Adipose tissue (tissue), 3 donors: ENCODE data around the gene GOLGA8O. TPM values are rescaled to one million over a fixed set of nuclear protein-coding genes. Genes with fewer than 3 reads are reported as not detected.

Source experiments
- polyA plus RNA-seq, 3 donors: library from polyadenylated mRNA; stranded (reverse); fragments of 200-250 nt; gene quantifications; one replicate each; pipeline ENCODE4 v1.2.3, GENCODE V29; 2013
- donor health status: healthy with polysubstance abuse.
- donor health status: Bipolar disorder and iron deficiency.
- donor health status: healthy.

Gene GOLGA8O
- polyA plus RNA-seq, 3 donors: 0.45 to 0.74 (median 0.51) TPM

Other genes starting within 250 kb of the GOLGA8O start
- gene GOLGA8K, start 52.3 kb downstream of the GOLGA8O start, polyA plus RNA-seq: 1 to 10 TPM in 2 of 3 donors, under 1 TPM in 1; 0.33 to 1.8 (median 1.2) TPM
- 10 to 100 TPM in 2 of 3 donors, 1 to 10 TPM in 1; 7.0 to 57.7 (median 11.5) TPM for gene GOLGA8N, start 137.8 kb upstream of the GOLGA8O start, polyA plus RNA-seq
- 1 to 10 TPM; 1.1 to 4.2 (median 1.1) TPM for gene ARHGAP11A, start 159.9 kb upstream of the GOLGA8O start, polyA plus RNA-seq
- gene SCG5, start 186.1 kb upstream of the GOLGA8O start, polyA plus RNA-seq: 10 to 100 TPM in 1 of 3 donors, 1 to 10 TPM in 1, under 1 TPM in 1; 0.83 to 59.5 (median 3.4) TPM